ENCODE data around the gene KRT25. TPM values are rescaled to one million over a fixed set of nuclear protein-coding genes. Genes with fewer than 3 reads are reported as not detected.

Gene KRT25
- total and polyA plus RNA-seq, 2 of the 8 experiments (the other 6 are each of a cell fraction or from before 2014, with no cell fraction given) = not detected

DNA sequence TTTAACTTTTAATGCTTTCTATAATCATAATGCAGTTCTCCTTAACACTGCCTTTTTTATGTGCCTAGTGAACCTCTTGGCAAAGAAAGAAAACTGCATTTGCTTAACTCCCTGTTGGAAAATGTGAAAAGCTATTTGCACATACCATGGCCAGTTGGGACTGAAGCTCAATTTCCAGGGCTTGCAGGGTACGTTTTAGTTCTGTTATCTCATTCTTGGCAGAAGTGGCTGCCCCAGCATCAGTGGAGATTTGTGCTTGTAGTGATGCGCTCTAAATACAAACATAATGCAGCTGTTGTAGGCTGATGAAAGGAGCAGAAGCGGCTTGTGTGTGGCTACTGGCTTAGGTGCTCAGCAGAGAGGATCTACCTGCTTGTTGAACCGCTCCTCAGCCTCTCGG, 55.3 kb downstream of the KRT25 start:
- Histone ChIP-seq H3K4me3 (ENCODE audit: extremely low read depth in 1 of 4, insufficient read depth in 2 of 4, low read depth in 3 of 4, low read length in 4 of 4) (no peak overlapping the region), H2BK12ac (ENCODE audit: low read depth, low read length) (no peak overlapping the region), H3K23me2 (ENCODE audit: low read depth, low read length) (no peaks in the 10 kb centered on the region), H4K91ac (replicated peaks; ENCODE audit: insufficient read length, low read length) (no peak overlapping the region), H3K9ac (replicated peaks in 1 of 4; ENCODE audit: extremely low read depth in 1 of 4, low read depth in 3 of 4, low read length in 3 of 4) (no peak overlapping the region), H3K9me3 (ENCODE audit: insufficient read depth in 2 of 2, low read depth in 1 of 2, low read length in 1 of 2) (no peaks in the 10 kb centered on the region), H3K79me2 (ENCODE audit: control insufficient read depth in 1 of 2, insufficient read depth in 2 of 2, low read length in 2 of 2) (no peaks in the 10 kb centered on the region), H3K79me1 (ENCODE audit: low read depth, low read length) (no peaks in the 10 kb centered on the region), H4K20me1 (replicated peaks in 1 of 2; ENCODE audit: control insufficient read depth in 1 of 2, insufficient read depth in 2 of 2, low read length in 2 of 2) (no peaks in the 10 kb centered on the region), H3K23ac (ENCODE audit: insufficient read length) (no peak overlapping the region), H2BK120ac (replicated peaks; ENCODE audit: low read depth, low read length) (no peak overlapping the region), H4K5ac (ENCODE audit: insufficient read length, low read depth, low read length) (no peak overlapping the region), H3K4ac (replicated peaks; ENCODE audit: insufficient read length, low read depth, low read length) (no peak overlapping the region), H3K36me3 (ENCODE audit: control insufficient read depth in 2 of 4, insufficient read depth in 4 of 4, low read length in 3 of 4) (no peaks in the 10 kb centered on the region), H3K27me3 (replicated peaks in 1 of 4; ENCODE audit: control insufficient read depth in 3 of 4, extremely low read depth in 1 of 4, insufficient read depth in 3 of 4, low read length in 3 of 4) (no peaks in the 10 kb centered on the region), H3K14ac (ENCODE audit: insufficient read length) (no peak overlapping the region), H3K56ac (replicated peaks; ENCODE audit: insufficient read length, low read depth, low read length) (no peak overlapping the region), H3K4me1 (replicated peaks in 1 of 4; ENCODE audit: control insufficient read depth in 3 of 4, insufficient read depth in 4 of 4, low read length in 3 of 4) (no peaks in the 10 kb centered on the region), H4K8ac (ENCODE audit: extremely low read depth, insufficient read depth, low read length) (no peak overlapping the region), H2BK5ac (ENCODE audit: low read depth, low read length) (no peak overlapping the region), H3K27ac (ENCODE audit: low read depth, low read length) (no peak overlapping the region), H2AFZ (ENCODE audit: low read length) (0 out of 2 replicates have a peak overlapping the region, but pooled peaks have one; percentile 48), H2AK5ac (ENCODE audit: low read depth, low read length) (no peak overlapping the region), H3K18ac (ENCODE audit: extremely low read depth, low read length) (no peak overlapping the region), H2BK15ac (ENCODE audit: low read length) (no peak overlapping the region), H2BK20ac (ENCODE audit: low read length) (no peak overlapping the region), H3K4me2 (ENCODE audit: insufficient read depth in 1 of 2, low read depth in 2 of 2, low read length in 2 of 2) (no peak overlapping the region)
- no peak for TF ChIP-seq POLR2AphosphoS5 (IDR thresholded peaks at IDR 0.05; ENCODE audit: low read depth, low read length)
- no peak for TF ChIP-seq YY1 (IDR thresholded peaks at IDR 0.05; ENCODE audit: low read depth, low read length)
- TF ChIP-seq KDM1A (IDR thresholded peaks at IDR 0.05; ENCODE audit: borderline replicate concordance, low read length) = no peak
- 88% methylated on average over 5 of the region's 5 CpGs; no CpG with 5 or more reads in 1 of the 2 experiments for WGBS, 2 experiments (ENCODE audit: extremely low coverage in 1 of 2, insufficient coverage in 1 of 2, insufficient read length in 1 of 2, insufficient replicate concordance in 2 of 2, low coverage in 1 of 2, low lambda C conversion rate in 2 of 2, missing lambda C conversion rate in 1 of 2)
- ChIA-PET POLR2A (ENCODE audit: partially characterized antibody) (no interaction called here), CTCF (ENCODE audit: partially characterized antibody) (interaction anchor here (0.6 to 1.2 kb wide), 2 partner anchors 83 to 140 kb away, joined by 3 to 4 read pairs; no protein-coding TSS in a partner anchor)
- DNase-seq (ENCODE audit: low read depth in 1 of 2, low spot score in 2 of 2) (no peak), FAIRE-seq (no peak)
